GM12864 (cell line): Measurements from ENCODE around the gene CTF1.
A peak's percentile ranks its signal among the peaks of the same experiment; 100 is the strongest.
"Not testable (repeated sequence)": the region's sequence is repeated elsewhere in the genome, so short reads cannot be mapped to it uniquely, and the experiment has no call there.

Source experiments
- DNase-seq: peaks from one replicate; pipeline ENCODE4 v3.0.0-alpha.2; 2011; ENCODE audit warnings: low read depth
- H3K4me3 ChIP-seq: 2 replicates; pipeline ENCODE4 v1.5.1; 2011; ENCODE audit warnings: mild to moderate bottlenecking, low read depth, low read length, control low read depth
- CTCF ChIP-seq: IDR thresholded peaks from 2 replicates; pipeline ENCODE4 v1.5.1; 2011; ENCODE audit warnings: low read depth, mild to moderate bottlenecking, moderate library complexity, low read length, control low read depth, inconsistent platforms; ENCODE audit errors: missing control alignments

The CTF1 gene, protein sequence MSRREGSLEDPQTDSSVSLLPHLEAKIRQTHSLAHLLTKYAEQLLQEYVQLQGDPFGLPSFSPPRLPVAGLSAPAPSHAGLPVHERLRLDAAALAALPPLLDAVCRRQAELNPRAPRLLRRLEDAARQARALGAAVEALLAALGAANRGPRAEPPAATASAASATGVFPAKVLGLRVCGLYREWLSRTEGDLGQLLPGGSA

GRCh38 chr16:30896261-30896888 is at the start of gene CTF1:
Gene CTF1, plus strand, starts transcription at chr16:30896614. Its CDS starts 30 bp downstream, at chr16:30896644.
- peak within 1 kb of the TSS; percentile 41 for H3K4me3 ChIP-seq
- no peak for DNase-seq
- no peak for TF ChIP-seq CTCF

- H3K4me3 ChIP-seq = no peak overlapping the region
- DNase-seq = no peak
- no peak for TF ChIP-seq CTCF
Observed at GRCh38 chr16:30846649-30847402, 49.6 kb upstream of the CTF1 start.

DNA sequence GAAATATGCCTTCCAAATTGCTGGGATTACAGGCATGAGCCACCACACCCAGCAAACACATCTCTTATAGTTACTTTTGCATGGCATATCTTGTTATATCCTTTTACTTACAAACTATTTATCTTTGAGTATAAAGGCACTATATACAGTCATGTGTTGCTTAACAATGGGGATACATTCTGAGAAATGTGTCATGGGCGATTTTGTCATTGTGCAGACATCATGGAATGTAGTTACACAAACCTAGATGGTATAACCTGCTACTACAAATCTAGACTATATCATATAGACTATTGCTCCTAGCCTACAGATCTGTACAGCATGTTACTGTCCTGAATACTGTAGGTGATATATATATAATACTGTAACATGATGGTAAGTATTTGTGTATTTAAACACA is 46.2 kb upstream of the CTF1 start:
- DNase-seq = no peak
- TF ChIP-seq CTCF = no peak
- H3K4me3 ChIP-seq = no peak overlapping the region

- no peak for TF ChIP-seq CTCF
- H3K4me3 ChIP-seq = no peak overlapping the region
- no peak for DNase-seq
Observed at GRCh38 chr16:30853758-30854157, 42.7 kb upstream of the CTF1 start.

GRCh38 chr16:30858111-30858495 is 38.3 kb upstream of the CTF1 start:
- no peak overlapping the region for H3K4me3 ChIP-seq
- DNase-seq = no peak
- TF ChIP-seq CTCF = no peak

DNA sequence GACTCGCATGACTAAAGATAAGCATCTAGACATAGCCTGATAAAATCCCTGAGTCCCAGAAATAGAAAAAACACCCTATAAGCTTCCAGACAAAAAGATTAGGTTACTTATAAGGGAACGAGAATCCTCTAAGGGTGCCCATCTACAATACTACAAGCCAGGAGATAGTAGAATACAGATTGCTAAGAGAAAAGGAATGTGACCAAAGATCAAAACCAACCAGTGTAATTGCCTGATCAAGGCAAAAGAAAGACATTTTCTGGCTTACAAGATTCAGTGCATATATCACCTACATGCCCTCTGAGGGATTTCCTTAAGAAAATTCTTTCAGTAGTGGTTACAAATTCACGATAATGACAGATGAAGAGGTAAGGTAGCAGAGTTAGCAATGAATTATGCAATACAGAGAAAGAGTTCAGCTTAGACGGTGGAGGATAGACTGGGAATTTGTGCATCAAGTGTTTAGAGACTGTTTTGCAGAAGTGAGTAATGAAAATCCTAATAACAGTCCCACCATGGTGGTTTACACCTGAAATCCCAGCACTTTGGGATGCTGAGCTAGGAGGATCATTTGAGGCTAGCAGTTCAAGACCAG is 37.5 kb upstream of the CTF1 start:
- no peak for TF ChIP-seq CTCF
- no peak for DNase-seq
- H3K4me3 ChIP-seq = no peak overlapping the region

GRCh38 chr16:30860729-30861128 is 35.7 kb upstream of the CTF1 start:
- not testable (repeated sequence) for DNase-seq, H3K4me3 ChIP-seq

- DNase-seq = not testable (repeated sequence)
Observed at GRCh38 chr16:30863178-30863577, 33.2 kb upstream of the CTF1 start.

More at GRCh38 chr16:30863178-30863577, 33.2 kb upstream of the CTF1 start:
- H3K4me3 ChIP-seq = not testable (repeated sequence)
